Suppressor macrophage (primary cell): ENCODE results near the gene WBP1.
"Not testable (repeated sequence)": the region's sequence is repeated elsewhere in the genome, so short reads cannot be mapped to it uniquely, and the experiment has no call there.

Experiments used
- DNase-seq, 4 experiments: peaks; one replicate each; pipeline ENCODE4 v3.0.0-alpha.2; 2020 to 2022

WBP1 gene

DNA sequence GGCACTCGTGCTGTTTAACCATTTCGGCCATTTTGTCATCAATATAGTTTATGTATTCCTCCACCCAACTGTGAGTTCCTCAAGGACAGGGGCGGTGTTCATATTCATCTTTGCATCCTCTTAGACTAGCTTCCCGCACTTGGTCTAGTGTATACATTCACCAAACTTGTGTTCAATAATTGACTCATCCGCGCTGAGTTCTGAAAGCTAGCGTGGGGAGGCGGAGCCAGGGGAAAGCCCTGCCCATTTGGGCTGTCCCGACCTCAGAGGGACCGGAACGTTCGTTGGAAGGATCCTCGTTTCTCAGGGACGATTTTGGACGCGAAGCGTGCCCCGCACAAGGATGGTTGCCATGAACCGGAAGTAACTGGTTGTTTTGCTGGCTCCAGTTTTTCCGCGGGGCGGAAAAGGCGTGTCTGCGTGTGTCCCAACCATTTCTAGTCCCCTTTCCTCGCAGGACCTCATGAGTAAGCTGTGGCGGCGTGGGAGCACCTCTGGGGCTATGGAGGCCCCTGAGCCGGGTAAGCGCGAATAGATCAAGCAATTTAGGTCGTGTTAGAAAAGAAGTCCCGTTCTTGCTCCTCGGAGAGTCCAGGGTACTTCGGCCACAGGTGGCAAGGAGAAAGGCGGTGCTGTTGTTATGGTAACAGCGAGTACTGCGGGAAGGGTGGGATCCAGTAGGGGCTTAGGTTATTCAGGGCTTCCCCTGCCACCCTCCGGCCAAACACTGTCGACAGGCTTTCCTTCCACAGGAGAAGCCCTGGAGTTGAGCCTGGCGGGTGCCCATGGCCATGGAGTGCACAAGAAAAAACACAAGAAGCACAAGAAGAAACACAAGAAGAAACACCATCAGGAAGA, 3.4 kb upstream of the WBP1 start, which contains the start of gene INO80B:
Gene INO80B (plus strand): TSS at position 434 of the 858 bp plus-strand sequence. CDS start 30 bp downstream, at position 464.
- DNase-seq: peak; percentile 97 to 99 (median 98)

DNA sequence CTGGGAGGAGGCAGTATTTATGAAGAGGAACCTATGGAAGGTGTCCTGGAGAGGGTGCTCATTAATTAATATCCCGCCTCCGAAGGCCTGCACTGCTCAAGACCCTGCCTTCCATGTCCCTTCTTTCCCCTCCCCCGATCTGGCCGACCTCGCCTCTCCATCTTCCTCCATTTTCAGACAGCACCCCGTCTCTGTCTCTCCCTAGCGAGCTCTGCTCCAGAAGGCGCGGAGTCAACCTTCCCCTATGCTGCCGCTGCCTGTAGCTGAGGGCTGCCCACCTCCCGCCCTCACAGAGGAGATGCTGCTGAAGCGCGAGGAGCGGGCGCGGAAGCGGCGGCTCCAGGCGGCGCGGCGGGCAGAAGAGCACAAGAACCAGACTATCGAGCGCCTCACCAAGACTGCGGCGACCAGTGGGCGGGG, 1.1 kb upstream of the WBP1 start:
- peak in 1 of 4 experiments; percentile 43 for DNase-seq

DNA sequence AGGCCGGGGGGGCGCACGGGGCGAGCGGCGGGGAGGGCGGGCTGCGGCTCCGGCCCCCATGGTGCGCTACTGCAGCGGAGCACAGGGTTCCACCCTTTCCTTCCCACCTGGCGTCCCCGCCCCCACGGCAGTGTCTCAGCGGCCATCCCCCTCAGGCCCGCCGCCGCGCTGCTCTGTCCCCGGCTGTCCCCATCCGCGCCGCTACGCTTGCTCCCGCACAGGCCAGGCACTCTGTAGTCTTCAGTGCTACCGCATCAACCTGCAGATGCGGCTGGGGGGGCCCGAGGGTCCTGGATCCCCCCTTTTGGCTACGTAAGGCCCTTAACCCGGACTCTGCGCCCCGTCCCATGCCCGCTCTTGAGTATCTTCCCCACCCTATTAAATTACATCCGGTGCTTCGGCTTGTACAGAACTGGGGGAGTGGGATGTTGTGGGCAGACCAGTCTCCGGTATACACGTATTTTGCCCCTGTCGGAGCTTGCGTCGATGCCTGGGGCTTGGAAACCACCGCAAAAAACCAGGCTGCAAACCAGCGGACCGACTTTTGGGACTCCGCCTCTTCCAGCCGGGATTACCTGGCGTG, 598 bp upstream of the WBP1 start:
- DNase-seq: peak in 2 of 4 experiments; percentile 36 to 62

DNA sequence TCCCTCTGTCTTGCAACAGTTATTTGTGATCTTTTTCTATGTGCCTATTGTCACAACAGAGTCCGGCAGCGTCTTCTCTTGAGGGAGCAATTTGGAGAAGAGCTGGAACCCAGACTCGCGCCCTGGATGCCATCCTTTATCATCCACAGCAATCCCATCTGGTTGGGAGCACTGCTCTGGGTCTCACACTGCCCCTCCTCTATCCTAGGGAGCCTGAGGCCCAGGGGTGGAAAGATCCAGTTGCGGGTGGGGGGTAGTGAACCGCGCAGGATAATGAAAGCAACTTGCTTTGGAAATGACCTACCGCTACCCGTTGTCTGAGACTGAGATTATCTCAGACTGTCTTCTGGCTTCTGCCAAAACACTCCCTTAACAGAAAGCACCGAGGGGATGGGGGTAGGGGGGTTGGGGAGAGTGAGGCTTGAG, 713 bp downstream of the WBP1 start:
- DNase-seq: no peak

DNA sequence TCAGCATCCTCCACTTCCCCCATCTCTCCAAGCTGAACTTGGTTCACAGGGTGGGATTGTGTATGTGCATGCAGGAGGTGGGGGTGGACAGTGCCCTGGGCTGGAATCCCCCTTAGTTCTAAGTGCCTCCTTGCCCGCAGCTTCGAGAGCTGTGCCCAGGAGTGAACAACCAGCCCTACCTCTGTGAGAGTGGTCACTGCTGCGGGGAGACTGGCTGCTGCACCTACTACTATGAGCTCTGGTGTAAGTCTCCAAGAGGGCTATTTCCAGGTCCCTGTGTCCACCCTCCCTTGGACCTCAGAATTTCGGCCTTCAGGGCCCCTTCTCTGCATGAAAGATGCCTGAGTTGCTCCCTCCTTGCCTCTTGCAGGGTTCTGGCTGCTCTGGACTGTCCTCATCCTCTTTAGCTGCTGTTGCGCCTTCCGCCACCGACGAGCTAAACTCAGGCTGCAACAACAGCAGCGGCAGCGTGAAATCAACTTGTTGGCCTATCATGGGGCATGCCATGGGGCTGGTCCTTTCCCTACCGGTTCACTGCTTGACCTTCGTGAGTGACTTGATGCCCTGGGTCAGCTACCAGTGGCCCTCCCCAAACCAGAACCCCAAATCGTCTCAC, 1.4 kb downstream of the WBP1 start:
- not testable (repeated sequence) for DNase-seq

DNA sequence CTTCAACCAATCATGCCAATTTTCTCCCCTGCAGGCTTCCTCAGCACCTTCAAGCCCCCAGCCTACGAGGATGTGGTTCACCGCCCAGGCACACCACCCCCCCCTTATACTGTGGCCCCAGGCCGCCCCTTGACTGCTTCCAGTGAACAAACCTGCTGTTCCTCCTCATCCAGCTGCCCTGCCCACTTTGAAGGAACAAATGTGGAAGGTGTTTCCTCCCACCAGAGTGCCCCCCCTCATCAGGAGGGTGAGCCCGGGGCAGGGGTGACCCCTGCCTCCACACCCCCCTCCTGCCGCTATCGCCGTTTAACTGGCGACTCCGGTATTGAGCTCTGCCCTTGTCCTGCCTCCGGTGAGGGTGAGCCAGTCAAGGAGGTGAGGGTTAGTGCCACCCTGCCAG, 1.9 kb downstream of the WBP1 start:
- not testable (repeated sequence) for DNase-seq

DNA sequence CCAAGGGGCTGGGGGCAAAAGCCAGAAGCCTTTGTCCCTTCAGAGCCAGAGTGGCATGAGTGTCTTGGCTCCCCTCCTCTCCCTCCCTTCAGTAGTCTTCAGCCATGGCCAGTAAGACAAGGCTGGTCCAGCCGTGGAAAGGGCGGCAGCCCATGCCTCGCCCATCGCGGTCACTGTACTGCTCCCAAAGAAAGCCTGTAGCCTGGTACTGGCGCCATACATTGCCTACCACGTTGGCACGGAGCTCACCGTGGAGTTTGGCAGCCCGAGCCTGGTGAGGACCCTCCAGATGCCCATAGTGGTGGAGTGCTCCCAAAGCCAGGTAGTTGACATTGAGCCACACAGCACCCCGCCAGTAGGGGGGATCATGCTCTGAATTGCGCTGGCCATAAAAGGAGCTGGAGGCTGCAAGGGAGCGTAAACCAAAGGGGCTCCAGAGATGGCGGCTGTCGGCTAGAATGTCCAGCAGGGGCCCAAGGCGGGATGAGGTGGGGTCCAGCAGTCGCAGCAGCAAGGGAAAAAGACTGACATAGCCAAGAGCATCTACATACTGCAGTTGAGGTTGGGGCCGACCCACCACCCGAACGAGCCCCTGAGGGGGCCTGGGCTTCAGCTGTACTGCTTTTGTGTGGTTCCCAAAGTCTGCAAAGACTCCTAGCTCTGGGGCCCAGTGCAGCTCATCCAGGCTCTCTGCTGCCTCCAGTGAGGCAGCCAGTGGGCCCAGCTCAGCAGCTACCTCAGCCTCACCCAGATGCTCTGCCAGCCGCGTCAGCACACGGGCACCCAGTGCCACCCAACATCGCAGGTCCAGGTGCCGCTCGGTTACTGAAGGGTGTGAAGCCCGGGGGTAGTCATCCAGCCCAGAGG, 3.2 kb downstream of the WBP1 start:
- no peak for DNase-seq

DNA sequence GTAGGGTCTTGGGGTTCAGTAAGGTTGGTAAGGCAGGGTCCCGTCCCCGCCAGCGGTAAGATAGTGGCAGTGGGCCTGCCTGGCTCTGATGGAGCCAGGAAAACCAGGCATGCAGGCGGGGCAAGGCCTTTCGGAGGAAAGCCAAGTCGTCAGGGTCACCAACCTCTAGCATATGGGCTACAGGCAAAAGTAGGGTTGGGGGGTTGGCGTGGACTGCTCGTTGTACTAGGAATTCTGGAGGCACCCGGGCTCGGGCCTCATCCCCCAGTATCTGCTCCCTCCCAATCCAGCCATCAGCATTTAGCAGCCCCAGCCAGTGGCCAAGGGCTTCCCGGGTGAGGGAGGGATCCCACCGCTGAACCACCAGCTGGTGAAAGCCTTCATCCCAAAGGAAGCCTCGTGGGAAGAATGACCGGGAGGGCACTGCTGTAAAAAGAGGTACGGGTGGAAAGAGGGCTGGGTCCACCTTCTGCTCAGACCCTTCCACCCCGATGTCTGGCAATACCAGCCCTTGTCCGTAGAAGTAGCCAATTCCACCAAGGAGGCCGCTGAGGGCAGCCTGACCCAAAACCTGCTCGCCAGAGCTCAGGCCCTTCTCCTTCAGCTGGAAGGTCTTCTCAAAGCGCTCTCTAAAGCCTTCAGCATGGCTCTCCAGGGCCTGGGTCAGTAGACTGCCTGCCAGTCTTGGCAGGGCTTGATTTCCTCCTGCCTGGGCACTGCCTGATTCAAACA, 4.0 kb downstream of the WBP1 start:
- no peak for DNase-seq

DNA sequence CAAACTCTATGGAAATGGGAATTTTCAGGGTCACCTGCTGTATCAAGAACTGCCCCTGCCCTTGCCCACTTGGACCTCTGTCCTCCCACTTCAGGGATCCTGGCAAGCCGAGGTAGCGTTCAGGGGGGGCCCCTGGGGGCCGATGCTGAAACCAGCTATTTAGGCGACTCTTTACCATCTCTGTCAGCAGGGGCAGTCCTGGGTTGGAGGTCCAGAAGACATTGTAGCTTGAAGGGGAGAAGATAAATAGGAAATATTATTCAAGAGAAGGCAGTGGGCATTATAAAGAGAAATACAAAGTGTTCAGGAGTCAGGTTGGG, 4.5 kb downstream of the WBP1 start:
- no peak for DNase-seq

DNA sequence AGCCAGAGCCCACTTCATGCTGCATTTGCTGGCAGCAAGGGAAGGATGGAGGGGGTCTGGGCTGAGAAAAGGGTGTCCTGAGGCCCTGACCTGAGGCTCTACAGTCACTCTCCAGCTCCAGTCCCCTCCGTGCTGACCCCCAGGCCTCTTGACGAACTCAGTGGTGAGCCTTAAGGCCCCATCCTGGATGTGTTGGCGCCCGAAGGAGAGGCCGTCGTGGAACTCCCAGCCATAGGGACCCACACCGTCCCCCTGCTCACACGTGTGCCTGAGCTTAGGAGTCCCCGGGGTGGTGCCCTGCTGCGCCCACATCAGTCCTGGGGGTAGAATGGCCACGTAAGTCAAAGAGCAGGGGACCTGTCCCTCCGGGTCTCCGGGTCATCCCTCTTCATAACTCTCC, 6.2 kb downstream of the WBP1 start:
- no peak for DNase-seq

DNA sequence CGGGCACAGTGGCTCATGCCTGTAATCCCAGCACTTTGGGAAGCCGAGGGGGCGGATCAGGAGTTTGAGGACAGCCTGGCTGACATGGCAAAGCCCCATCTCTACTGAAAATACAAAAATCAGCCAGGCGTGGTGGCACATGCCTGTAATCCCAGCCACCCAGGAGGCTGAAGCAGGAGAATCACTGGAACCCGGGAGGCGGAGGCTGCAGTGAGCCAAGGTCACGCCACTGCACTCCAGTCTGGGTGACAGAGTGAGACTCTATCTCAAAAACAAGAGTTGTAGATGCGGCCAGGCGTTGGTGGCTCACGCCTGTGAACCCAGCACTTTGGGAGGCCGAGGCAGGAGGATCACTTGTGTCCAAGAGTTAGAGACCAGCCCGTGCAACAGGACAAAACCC, 12.5 kb downstream of the WBP1 start:
- DNase-seq: not testable (repeated sequence)

DNA sequence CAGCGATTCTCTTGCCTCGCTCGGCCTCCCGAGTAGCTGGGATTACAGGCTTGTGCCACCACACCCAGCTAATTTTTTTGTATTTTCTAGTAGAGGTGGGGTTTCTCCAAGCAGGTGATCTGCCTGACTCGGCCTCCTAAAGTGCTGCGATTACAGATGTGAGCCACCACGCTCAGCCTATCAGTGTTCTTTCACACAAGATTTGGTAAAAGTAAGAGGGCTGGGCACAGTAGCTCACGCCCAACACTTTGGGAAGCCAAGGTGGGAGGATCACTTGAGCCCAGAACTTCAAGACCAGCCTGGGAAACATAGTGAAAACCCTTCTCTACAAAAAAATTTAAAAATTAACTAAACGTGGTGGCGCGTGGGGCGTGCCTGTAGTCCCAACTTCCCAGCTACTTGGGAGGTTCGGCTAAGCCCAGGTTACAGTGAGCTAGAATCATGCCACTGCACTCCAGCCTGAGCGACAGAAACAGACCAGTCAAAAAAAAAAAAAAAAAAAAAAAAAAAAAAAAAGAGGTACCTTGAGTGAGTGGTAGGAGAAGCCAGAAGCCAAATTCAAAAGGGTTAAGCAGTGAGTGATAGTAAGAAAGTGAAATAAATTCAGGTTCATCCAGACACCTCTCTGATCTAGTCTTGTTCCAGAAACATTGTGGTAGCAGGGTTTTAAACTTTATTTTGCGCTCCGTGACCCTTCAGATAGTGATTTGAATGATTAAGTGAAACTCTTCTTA, 13.3 kb downstream of the WBP1 start:
- DNase-seq: peak in 1 of 4 experiments; percentile 6

DNA sequence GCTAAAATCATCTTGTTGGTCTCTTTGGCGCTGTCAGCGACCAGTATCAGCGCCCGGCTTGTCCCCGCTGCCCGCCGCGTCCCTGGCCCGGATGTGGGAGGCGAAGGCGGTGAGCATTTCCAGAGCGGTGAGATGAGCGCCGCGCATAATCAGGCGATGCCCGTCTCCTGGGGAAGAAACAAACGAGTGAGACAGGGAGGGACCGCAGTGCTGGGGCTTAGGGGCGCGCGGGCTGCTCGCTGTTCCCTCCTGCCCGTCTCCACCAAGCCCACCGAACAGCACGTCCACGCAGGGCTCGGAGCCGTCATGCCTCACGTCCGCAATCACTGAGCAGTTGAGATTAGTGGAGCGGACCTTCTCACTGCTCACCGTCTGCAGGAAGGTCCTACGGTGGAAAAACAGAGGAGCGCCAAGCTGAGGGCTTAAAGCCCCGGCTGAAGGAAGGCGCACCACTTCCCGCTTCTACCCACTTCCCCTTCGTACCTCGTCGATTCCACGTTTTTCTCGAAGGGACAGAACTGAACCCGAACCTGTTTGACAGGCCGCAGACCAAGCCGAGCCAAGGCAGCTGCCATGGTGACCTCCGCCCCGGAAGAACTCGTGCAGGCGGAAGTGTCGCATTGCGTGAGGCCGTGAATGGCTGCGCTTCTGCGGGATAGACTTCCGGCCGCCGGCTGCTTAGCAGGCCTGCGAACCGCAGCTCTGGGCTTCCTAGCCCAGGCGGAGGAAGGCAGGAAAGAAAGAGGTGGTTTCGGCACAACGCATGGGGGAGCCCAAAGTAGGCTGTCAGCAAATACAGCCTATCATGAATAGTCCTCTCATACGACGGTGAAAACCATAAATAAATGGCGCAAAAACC, 14.1 kb downstream of the WBP1 start, which contains the start of gene MRPL53:
Gene MRPL53 (minus strand): TSS at position 595 of the 859 bp plus-strand sequence. CDS start 20 bp downstream, at position 575.
- peak; percentile 96 to 98 (median 96) for DNase-seq

DNA sequence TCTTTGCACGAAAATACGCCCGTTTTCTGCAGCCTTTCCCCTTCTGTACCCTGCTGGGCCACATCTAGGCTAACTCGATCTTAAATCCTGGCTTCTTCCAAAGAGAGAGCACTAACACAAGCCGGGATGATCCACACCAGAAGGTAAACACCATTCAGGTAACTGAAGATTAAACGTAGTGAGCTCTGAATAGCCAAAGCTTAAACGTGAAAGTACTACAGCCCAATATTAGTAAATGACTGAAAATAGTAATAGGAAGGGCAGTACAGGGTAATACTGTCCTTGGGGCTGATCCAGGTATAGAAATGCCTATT, 14.7 kb downstream of the WBP1 start:
- no peak for DNase-seq

DNA sequence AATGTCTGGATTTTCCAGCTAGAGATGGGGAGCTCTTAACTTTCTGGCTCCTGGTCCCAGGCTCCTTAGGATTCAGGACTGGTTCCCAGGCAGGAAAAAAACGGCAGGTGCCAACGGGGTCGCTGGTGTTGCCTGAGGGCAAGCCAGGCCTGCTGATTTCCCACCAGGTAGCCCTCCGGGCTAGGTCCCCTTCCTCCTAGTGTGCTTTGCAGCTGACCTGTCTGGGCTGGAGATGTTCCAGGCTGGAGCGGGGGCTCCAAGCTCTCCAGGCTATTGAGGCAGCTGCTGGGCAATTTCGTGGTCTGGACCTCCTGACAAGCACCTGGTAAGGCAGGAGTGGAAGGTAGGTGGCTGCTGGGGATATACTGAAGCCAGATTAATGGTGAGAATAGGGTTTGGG, 16.2 kb downstream of the WBP1 start:
- DNase-seq: no peak

DNA sequence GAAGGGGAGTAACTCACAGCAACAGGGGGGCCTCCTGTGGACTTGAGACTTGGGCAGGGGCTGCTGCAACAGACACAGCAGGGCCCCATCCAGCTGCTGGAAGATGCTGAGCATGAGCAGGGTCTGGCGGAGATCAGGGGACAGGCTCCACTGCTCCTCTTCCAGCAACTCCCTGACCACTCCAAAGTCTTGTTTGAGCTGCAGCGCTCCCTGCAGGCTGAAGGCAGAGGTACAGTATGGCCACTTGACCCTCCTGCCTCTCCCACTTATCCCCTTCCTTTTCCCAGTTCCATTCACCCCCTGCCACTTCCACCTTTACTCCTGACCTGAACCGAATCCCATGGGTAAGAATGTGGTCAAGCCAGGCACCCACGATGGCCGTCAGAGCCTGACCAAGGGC, 16.7 kb downstream of the WBP1 start:
- DNase-seq: peak in 1 of 4 experiments; percentile 19

DNA sequence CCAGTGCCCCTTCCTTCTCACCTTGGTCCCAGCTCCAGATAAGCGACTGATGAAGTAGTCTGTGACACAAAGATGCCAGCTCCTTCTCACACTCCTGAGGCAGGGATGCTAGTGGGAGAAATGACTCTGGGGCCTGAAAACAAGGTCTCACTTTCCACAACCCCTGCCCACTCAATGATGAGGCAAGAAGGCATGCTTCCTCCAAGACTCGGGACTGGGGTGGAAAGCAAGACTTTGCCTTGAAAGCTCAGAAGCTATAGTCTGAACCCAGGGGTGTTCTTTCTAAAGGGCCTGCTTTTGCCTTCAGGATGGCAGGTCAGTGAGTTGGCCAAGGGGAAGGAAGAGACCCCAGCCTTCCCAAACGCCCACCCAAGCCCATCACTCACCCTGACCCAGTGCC, 23.2 kb downstream of the WBP1 start:
- peak; percentile 52 to 77 (median 74) for DNase-seq

DNA sequence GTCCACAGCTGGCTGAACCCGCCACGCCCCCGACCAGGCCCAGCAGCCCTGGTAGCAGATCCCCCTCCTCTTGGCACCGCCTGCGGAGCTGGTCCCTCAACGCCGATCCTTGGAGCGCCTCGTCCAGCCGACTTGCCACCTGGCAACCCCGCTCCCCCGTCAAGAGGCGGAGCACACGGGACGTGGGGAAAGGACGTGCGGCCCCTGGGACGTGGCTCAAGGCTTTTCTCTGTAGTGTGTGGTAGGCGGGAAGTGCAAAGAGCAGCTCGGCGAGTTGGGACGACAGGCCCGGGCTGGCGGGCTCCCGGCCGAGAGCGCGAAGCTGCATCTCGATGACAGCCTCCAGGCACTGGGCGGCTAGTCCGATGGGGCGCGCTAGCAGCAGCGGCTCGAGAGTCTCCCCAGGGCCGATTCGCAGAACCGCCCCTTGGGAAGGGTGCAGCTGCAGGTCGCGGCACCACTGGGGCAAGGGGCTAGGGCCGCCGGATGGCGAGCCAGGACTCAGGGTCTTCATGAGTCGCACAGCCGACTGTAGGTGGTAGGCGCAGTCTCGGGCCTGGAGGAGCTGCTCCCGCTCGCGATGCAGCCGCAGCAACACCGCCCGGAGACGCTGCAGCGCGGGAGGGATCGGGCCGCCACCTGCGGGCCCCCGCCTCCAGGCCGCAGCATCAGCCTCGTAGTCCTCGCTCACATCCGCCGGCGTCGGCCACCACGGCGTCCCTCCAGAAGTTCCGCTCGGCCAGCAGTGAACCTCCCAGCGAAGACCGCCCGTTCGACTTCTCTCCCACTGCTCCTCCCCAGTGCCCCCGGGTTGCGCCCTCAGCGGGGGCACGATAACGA, 23.9 kb downstream of the WBP1 start:
- DNase-seq: peak in 3 of 4 experiments; percentile 67 to 82 (median 77)
